Activated CD4-positive, alpha-beta T cell treated with anti-CD3 and anti-CD28 coated beads, Interleukin-2, amount 10 ng/mL, durations not matched to agents 7 days and 5 days (primary cell): ENCODE measurements around the gene IKBKG. TPM values are rescaled to one million over a fixed set of nuclear protein-coding genes. Genes with fewer than 3 reads are reported as not detected.
"Not testable (repeated sequence)": the region's sequence is repeated elsewhere in the genome, so short reads cannot be mapped to it uniquely, and the experiment has no call there.

Experiments
- CTCF ChIA-PET: fragments of 350-600 bp; sonication (Branson Sonifier 250); formaldehyde crosslinking; loops from one replicate; lab custom pipeline; 2021; ENCODE audit warnings: antibody characterized with exemption; lab: Charles Lee
- POLR2A ChIA-PET: fragments of 350-600 bp; sonication (Branson Sonifier 250); formaldehyde crosslinking; loops from one replicate; lab custom pipeline; 2021; ENCODE audit warnings: antibody characterized with exemption; lab: Charles Lee
- DNase-seq: peaks from one replicate; pipeline ENCODE4 v3.0.0-alpha.2; 2020
- H3K27ac Mint-ChIP-seq: one replicate; pipeline ENCODE4 v1.8.0; 2021; ENCODE audit warnings: mild to moderate bottlenecking, moderate library complexity, mixed read lengths
- H3K27me3 Mint-ChIP-seq: one replicate; pipeline ENCODE4 v1.8.0; 2021; ENCODE audit warnings: mixed read lengths
- H3K36me3 Mint-ChIP-seq: one replicate; pipeline ENCODE4 v1.8.0; 2021; ENCODE audit warnings: low read depth, mixed read lengths
- H3K4me1 Mint-ChIP-seq: one replicate; pipeline ENCODE4 v1.8.0; 2021; ENCODE audit warnings: mixed read lengths
- H3K4me3 Mint-ChIP-seq: one replicate; pipeline ENCODE4 v1.8.0; 2021; ENCODE audit warnings: mild to moderate bottlenecking, moderate library complexity, mixed read lengths
- H3K9me3 Mint-ChIP-seq: one replicate; pipeline ENCODE4 v1.8.0; 2021; ENCODE audit warnings: mixed read lengths
- total RNA-seq, 2 experiments: library from RNA; stranded (reverse); gene quantifications; one replicate each; pipeline ENCODE4 v1.2.3, GENCODE V29; 2021

IKBKG gene
- total RNA-seq: 10 to 100 TPM; 41.5 to 46.0 TPM

- ChIA-PET CTCF (no interaction called here), POLR2A (no interaction called here)
- peak; percentile 85 for DNase-seq
- Mint-ChIP-seq H3K27ac (peak within 1 kb of the TSS; percentile 88), H3K27me3 (no peaks in the 10 kb centered on the region), H3K9me3 (no peaks in the 10 kb centered on the region), H3K36me3 (peaks cover 22% of the 10 kb centered on the region), H3K4me1 (peaks cover 49% of the 10 kb centered on the region), H3K4me3 (peak within 1 kb of the TSS; percentile 90)
Measured at GRCh38 chrX:154547245-154548027, at the start of gene IKBKG. Gene IKBKG, plus strand, starts transcription at chrX:154547620. Its CDS starts 4,383 bp downstream, at chrX:154552003.

DNA sequence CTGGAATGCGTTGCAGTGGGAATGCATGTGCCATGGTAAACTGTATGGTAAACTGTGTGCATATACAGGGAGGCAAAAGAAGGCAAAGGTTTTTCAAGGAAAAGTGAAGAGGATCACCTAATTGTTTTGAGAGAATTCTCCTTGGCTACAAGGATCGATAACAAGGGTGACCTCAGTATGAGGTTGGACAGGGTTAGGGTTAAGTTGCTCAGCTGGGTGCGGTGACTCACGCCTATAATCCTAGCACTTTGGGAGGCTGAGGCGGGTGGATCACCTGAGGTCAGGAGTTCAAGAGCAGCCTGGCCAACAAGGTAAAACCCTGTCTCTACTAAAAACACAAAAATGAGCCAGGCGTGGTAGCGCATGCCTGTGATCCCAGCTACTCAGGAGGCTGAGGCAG, 46.0 kb upstream of the IKBKG start:
- ChIA-PET CTCF (interaction anchor here (0.7 kb wide), 2 partner anchors 169 to 461 kb away, joined by 3 to 4 read pairs; no protein-coding TSS in a partner anchor), POLR2A (interaction anchor here (0.7 kb wide), 1 partner anchor 38 kb away, joined by 3 read pairs; no protein-coding TSS in a partner anchor)
- H3K9me3 Mint-ChIP-seq, DNase-seq, H3K4me1 Mint-ChIP-seq, H3K36me3 Mint-ChIP-seq, H3K27me3 Mint-ChIP-seq, H3K27ac Mint-ChIP-seq, H3K4me3 Mint-ChIP-seq: not testable (repeated sequence)

- DNase-seq: no peak
- Mint-ChIP-seq H3K27me3 (no peaks in the 10 kb centered on the region), H3K4me1 (no peaks in the 10 kb centered on the region), H3K27ac (no peak overlapping the region), H3K4me3 (no peak overlapping the region), H3K36me3 (no peaks in the 10 kb centered on the region), H3K9me3 (no peaks in the 10 kb centered on the region)
- POLR2A ChIA-PET: no interaction called here
- CTCF ChIA-PET: interaction anchor here (0.7 to 1.0 kb wide), 2 partner anchors 25 to 461 kb away, joined by 4 read pairs; no protein-coding TSS in a partner anchor
Measured at GRCh38 chrX:154502098-154502497, 45.3 kb upstream of the IKBKG start.

DNA sequence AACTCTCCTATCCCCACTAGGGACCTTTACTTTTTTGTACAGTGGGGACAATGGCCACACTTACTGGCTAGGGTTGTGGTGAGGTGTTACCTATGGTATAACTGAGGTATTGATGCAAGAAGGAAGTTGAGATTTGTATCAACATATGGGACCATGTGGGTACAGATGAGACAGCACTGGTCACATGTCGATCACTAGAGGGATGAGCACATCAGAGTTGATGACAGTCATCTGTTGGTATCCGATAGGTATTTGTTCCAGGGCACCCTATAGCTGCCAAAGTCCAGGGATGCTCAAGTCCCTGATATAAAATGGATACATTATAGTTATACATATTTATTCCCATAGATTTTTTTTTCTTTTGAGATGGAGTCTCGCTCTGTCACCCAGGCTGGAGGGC, 44.4 kb upstream of the IKBKG start:
- Mint-ChIP-seq H3K27me3 (no peaks in the 10 kb centered on the region), H3K36me3 (no peaks in the 10 kb centered on the region), H3K27ac (no peak overlapping the region), H3K9me3 (no peaks in the 10 kb centered on the region), H3K4me3 (no peak overlapping the region), H3K4me1 (no peaks in the 10 kb centered on the region)
- ChIA-PET POLR2A (no interaction called here), CTCF (interaction anchor here (1.0 kb wide), 1 partner anchor 24 kb away, joined by 4 read pairs; no protein-coding TSS in a partner anchor)
- DNase-seq: no peak

DNA sequence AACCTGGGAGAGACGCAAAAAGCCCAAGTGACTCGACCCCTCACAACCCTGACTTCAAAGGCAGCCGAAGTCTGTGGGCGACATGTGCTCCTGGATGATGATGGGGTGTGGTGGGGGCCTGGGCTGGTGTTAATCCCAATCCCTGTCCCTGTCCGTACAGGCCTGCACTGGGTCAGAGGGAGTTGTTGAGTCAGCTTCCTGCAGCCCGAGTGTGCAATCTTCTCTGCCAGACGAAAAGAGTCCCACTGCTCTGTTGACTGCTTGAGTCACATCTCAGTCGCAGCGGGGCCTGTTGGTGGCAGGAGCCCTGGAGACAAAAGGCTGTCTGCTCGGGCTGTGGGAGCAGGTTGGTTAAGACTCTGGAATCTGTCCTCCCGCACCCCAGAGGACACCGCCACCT, 41.7 kb upstream of the IKBKG start:
- ChIA-PET POLR2A (no interaction called here), CTCF (no interaction called here)
- H3K36me3 Mint-ChIP-seq: peaks cover 17% of the 10 kb centered on the region
- peaks cover 7% of the 10 kb centered on the region for H3K4me1 Mint-ChIP-seq
- H3K4me3 Mint-ChIP-seq: no peak overlapping the region
- DNase-seq: no peak
- H3K9me3 Mint-ChIP-seq: peaks cover 4% of the 10 kb centered on the region
- no peaks in the 10 kb centered on the region for H3K27me3 Mint-ChIP-seq
- no peak overlapping the region for H3K27ac Mint-ChIP-seq

GRCh38 chrX:154506483-154507332, 40.7 kb upstream of the IKBKG start:
- peaks cover 4% of the 10 kb centered on the region for H3K9me3 Mint-ChIP-seq
- H3K4me3 Mint-ChIP-seq: no peak overlapping the region
- CTCF ChIA-PET: no interaction called here
- no peak for DNase-seq
- POLR2A ChIA-PET: no interaction called here
- H3K36me3 Mint-ChIP-seq: peaks cover 22% of the 10 kb centered on the region
- peaks cover 16% of the 10 kb centered on the region for H3K4me1 Mint-ChIP-seq
- H3K27ac Mint-ChIP-seq: no peak overlapping the region
- no peaks in the 10 kb centered on the region for H3K27me3 Mint-ChIP-seq

DNA sequence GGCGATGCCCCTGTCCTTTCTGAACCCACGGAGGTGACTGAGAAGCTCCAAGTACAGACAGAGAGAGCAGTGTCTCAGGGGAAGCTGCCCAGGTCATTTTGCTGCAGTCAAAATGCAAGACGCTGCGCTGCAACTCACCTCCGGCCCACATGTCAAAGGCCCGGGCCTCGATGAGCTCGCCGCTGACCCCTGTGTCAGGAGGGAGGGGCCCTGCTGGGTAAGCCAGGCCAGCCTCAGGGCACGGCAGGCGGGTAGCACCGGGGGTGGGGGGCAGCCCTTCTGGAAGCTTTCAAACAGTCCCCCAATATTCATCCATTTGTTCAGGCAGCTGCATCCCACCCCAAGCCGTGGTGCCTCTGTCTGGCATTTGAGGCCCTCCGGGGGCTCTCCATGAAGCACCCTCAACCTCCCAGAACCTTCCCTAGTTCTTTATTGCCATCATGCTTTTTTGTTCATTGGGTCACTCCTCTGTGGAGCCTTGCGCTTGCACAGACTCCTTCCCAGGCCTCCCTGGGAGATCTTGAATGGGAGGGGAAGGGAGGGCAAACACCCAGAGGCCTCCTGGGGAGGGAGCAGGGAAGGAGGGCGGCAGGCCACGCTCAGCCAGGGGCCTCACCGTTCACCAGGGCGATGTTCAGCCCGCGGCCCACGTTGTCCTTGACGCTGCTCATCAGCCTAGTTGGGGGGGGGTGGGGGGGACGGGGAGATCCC, 39.6 kb upstream of the IKBKG start:
- ChIA-PET POLR2A (no interaction called here), CTCF (no interaction called here)
- H3K36me3 Mint-ChIP-seq: peaks cover 22% of the 10 kb centered on the region
- no peak overlapping the region for H3K4me3 Mint-ChIP-seq
- no peak overlapping the region for H3K27ac Mint-ChIP-seq
- peaks cover 22% of the 10 kb centered on the region for H3K4me1 Mint-ChIP-seq
- DNase-seq: no peak
- no peaks in the 10 kb centered on the region for H3K27me3 Mint-ChIP-seq
- peaks cover 4% of the 10 kb centered on the region for H3K9me3 Mint-ChIP-seq

- ChIA-PET POLR2A (no interaction called here), CTCF (no interaction called here)
- peaks cover 22% of the 10 kb centered on the region for H3K36me3 Mint-ChIP-seq
Measured at GRCh38 chrX:154508384-154508745, 39.1 kb upstream of the IKBKG start.

DNA sequence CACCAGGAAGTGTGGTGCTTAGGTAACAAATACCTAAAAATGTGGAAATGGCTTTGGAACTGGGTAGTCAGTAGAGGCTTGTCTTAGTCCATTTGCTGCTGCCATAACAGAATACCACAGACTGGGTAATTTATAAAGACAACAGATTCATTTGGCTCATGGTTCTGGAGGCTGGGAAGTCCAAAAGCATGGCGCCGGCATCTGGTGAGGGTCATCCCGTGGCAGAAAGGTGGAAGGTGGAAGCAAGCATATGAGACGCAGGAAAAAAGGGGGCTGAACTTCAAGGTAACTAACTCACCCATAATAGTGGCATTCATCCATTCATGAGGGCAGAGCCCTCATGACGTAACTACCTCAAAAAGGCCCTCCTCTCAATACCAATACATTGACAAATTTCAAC, 38.0 kb upstream of the IKBKG start:
- peaks cover 28% of the 10 kb centered on the region for H3K36me3 Mint-ChIP-seq
- H3K27me3 Mint-ChIP-seq: no peaks in the 10 kb centered on the region
- ChIA-PET CTCF (no interaction called here), POLR2A (no interaction called here)
- H3K27ac Mint-ChIP-seq: no peak overlapping the region
- no peak overlapping the region for H3K4me3 Mint-ChIP-seq
- peaks cover 29% of the 10 kb centered on the region for H3K4me1 Mint-ChIP-seq
- H3K9me3 Mint-ChIP-seq: peaks cover 4% of the 10 kb centered on the region
- no peak for DNase-seq

More at GRCh38 chrX:154508384-154508745, 39.1 kb upstream of the IKBKG start:
- H3K9me3 Mint-ChIP-seq: peaks cover 4% of the 10 kb centered on the region
- no peaks in the 10 kb centered on the region for H3K27me3 Mint-ChIP-seq
- H3K4me3 Mint-ChIP-seq: no peak overlapping the region
- peaks cover 22% of the 10 kb centered on the region for H3K4me1 Mint-ChIP-seq
- no peak for DNase-seq
- no peak overlapping the region for H3K27ac Mint-ChIP-seq

DNA sequence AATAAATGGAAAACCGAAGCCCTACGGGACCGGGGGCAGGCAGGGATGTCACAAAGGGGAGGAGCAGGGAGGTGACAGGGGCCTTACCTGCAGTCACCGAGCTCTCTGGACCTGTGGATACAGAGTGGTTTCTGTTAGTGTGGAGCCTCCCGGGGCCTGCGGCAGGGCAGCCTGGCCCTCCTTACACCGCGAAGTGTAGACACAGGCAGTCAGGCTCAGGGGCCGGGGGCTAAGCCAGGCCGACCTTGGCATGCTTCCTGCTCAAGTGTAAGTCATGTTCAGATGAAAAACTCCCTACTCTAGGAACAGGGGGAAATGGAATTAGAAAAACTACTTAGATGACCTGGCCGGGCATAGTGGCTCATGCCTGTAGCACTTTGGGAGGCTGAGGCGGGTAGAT, 35.7 kb upstream of the IKBKG start:
- peaks cover 28% of the 10 kb centered on the region for H3K36me3 Mint-ChIP-seq
- no peaks in the 10 kb centered on the region for H3K27me3 Mint-ChIP-seq
- H3K4me1 Mint-ChIP-seq: peaks cover 40% of the 10 kb centered on the region
- no peak for DNase-seq
- CTCF ChIA-PET: no interaction called here
- peak overlapping the region; percentile 90 for H3K27ac Mint-ChIP-seq
- POLR2A ChIA-PET: no interaction called here
- no peak overlapping the region for H3K4me3 Mint-ChIP-seq
- H3K9me3 Mint-ChIP-seq: peaks cover 4% of the 10 kb centered on the region

GRCh38 chrX:154512879-154513553, 34.4 kb upstream of the IKBKG start:
- Mint-ChIP-seq H3K4me3 (no peak overlapping the region), H3K27ac (no peak overlapping the region), H3K9me3 (peaks cover 4% of the 10 kb centered on the region), H3K36me3 (peaks cover 28% of the 10 kb centered on the region), H3K4me1 (peaks cover 41% of the 10 kb centered on the region), H3K27me3 (no peaks in the 10 kb centered on the region)
- no peak for DNase-seq
- CTCF ChIA-PET: no interaction called here
- POLR2A ChIA-PET: interaction anchor here (0.7 kb wide), 1 partner anchor 32 kb away, joined by 3 read pairs; no protein-coding TSS in a partner anchor

GRCh38 chrX:154513716-154514115, 33.7 kb upstream of the IKBKG start:
- H3K36me3 Mint-ChIP-seq: peaks cover 25% of the 10 kb centered on the region
- H3K9me3 Mint-ChIP-seq: peaks cover 4% of the 10 kb centered on the region
- H3K4me3 Mint-ChIP-seq: peak overlapping the region; percentile 43
- no peak for DNase-seq
- H3K27me3 Mint-ChIP-seq: no peaks in the 10 kb centered on the region
- POLR2A ChIA-PET: no interaction called here
- no peak overlapping the region for H3K27ac Mint-ChIP-seq
- CTCF ChIA-PET: no interaction called here
- H3K4me1 Mint-ChIP-seq: peaks cover 41% of the 10 kb centered on the region
